ENCODE measurements around the gene ZNF407. TPM values are rescaled to one million over a fixed set of nuclear protein-coding genes. Genes with fewer than 3 reads are reported as not detected.

ZNF407 gene
- total RNA-seq, 1 donor from 2014 or later = 8.7 TPM

DNA sequence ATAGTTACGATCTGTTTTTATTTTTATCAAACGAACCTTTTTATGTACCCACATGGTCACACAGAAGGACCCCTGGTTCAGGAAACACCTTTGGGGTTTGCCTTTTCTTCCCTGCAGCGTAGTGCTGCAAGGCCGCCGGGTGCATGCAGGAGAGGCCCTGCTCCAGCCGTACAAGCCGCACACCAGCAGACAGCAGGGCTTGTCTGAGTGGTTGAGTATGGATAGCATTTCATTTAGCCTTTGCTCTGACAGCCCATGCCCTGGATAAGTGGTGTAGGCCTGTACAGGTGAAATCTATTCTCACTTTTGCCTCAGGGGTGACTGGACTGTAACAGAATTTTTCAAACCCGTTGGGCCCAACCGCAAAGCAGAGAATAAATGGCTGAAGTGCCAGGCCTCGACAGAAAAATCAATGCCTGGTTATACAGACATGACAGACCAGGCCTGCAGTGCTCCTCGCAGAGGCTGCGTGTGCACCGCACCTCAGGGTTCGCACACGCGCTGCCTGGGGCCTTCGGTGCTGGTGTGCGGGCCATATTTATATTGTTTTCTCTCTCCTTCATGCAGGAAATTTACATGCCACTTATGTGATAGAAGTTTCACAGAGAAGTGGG is 279.1 kb downstream of the ZNF407 start:
- H3K27me3 ChIP-seq = no peaks in the 10 kb centered on the region
- H3K4me3 ChIP-seq = no peak overlapping the region
- intact Hi-C loops (cut with DNase I) = no loop called here
- H3K9me3 ChIP-seq = no peaks in the 10 kb centered on the region
- no peak overlapping the region for H3K27ac ChIP-seq
- H3K4me1 ChIP-seq = no peaks in the 10 kb centered on the region
- H3K36me3 ChIP-seq = peaks cover 0 to 6% of the 10 kb centered on the region in 2 donors
- TF ChIP-seq CTCF (IDR thresholded peaks at IDR 0.05) = no peak
- DNase-seq (ENCODE audit: low spot score in 2 of 2) = no peak

DNA sequence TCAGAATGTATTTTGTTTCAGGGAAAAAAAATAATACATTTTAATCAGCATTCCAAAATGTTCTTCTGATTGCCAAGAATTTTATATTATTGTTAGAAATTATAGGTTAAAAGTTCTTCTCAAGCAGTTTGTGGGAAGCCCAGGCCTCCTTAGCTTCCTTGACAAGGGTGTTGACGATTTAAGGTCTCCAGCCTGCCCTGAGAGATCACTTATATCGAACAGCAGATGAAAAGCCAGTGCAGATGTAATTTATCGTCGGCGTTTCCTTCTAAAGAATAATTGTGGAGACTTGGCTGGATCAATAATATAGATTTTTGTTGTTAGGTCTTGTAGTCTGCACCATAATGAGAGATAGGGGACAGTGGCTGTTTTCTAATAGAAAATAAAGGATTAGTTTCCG is 280.6 kb downstream of the ZNF407 start:
- intact Hi-C loops (cut with DNase I) = no loop called here
- Histone ChIP-seq H3K27me3 (no peaks in the 10 kb centered on the region), H3K4me3 (no peak overlapping the region), H3K9me3 (no peaks in the 10 kb centered on the region), H3K4me1 (no peaks in the 10 kb centered on the region), H3K27ac (no peak overlapping the region), H3K36me3 (peaks cover 0 to 10% of the 10 kb centered on the region in 2 donors)
- TF ChIP-seq CTCF (IDR thresholded peaks at IDR 0.05) = no peak
- DNase-seq (ENCODE audit: low spot score in 2 of 2) = no peak

DNA sequence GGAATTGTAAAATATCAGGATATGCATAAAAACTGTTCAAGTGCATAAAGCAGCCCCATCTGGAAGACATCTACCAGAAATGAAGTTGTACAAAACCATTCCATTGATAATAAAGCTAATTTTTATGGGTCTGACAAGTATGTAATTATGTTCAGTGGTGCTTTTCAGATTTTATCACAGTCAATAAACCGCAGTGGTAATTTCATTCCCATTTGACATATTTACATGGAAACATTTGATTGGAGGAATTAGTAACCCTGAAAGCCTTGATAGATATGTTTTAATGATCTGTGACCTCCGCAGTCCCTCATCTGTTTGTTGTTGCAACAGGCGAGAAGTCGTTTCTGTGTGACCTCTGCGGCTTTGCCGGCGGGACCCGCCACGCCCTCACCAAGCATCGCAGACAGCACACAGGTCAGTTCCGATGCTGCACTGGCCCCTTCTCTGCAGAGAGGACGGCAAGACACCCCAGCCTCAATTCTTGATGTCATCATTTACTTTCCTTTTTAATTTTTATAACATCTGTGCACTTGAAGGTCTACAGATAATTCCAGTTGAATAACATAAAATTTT is 283.1 kb downstream of the ZNF407 start:
- intact Hi-C loops (cut with DNase I) = no loop called here
- H3K36me3 ChIP-seq = peaks cover 0 to 15% of the 10 kb centered on the region in 2 donors
- no peaks in the 10 kb centered on the region for H3K9me3 ChIP-seq
- DNase-seq (ENCODE audit: low spot score in 2 of 2) = no peak
- H3K4me1 ChIP-seq = no peaks in the 10 kb centered on the region
- TF ChIP-seq CTCF (IDR thresholded peaks at IDR 0.05) = no peak
- no peak overlapping the region for H3K4me3 ChIP-seq
- H3K27me3 ChIP-seq = no peaks in the 10 kb centered on the region
- H3K27ac ChIP-seq = no peak overlapping the region

- H3K36me3 ChIP-seq = peaks cover 2 to 5% of the 10 kb centered on the region in 2 donors
- intact Hi-C loops (cut with DNase I) = no loop called here
- H3K9me3 ChIP-seq = no peaks in the 10 kb centered on the region
- no peak for DNase-seq (ENCODE audit: low spot score in 2 of 2)
- H3K4me1 ChIP-seq = no peaks in the 10 kb centered on the region
- no peak for TF ChIP-seq CTCF (IDR thresholded peaks at IDR 0.05)
- no peak overlapping the region for H3K4me3 ChIP-seq
- no peaks in the 10 kb centered on the region for H3K27me3 ChIP-seq
- no peak overlapping the region for H3K27ac ChIP-seq
Observed at GRCh38 chr18:74892066-74892627, 294.5 kb downstream of the ZNF407 start.

GRCh38 chr18:74895686-74896085 is 298.0 kb downstream of the ZNF407 start:
- no peak overlapping the region for H3K27ac ChIP-seq
- no peak for TF ChIP-seq CTCF (IDR thresholded peaks at IDR 0.05)
- H3K9me3 ChIP-seq = no peaks in the 10 kb centered on the region
- DNase-seq (ENCODE audit: low spot score in 2 of 2) = no peak
- intact Hi-C loops (cut with DNase I) = no loop called here
- H3K36me3 ChIP-seq = peaks cover 0 to 2% of the 10 kb centered on the region in 2 donors
- no peaks in the 10 kb centered on the region for H3K4me1 ChIP-seq
- H3K4me3 ChIP-seq = no peak overlapping the region
- no peaks in the 10 kb centered on the region for H3K27me3 ChIP-seq

All from ascending aorta (tissue), 2 donors.